ENCODE results near the gene NLRP10.
"Not testable (repeated sequence)": the region's sequence is repeated elsewhere in the genome, so short reads cannot be mapped to it uniquely, and the experiment has no call there.

The NLRP10 gene

DNA sequence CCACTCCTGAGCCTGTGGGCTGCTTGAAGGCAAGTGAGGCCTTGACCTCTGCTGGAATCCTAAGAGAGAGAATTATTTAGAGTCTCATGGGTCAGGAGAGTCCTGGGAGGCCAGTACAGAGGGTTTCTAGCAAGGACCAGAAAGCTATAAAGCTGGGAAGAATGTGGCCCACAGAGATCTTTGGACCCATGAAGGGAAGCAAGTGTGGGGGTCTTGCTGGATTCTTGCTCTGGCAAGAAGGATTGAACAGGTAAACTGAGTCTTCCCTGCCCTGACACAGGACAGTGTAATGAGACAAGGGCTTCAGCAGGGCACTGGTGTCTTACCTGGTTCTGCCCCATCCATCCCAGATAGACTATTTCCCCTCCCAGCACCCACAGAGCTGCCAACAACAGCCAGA, 40.3 kb upstream of the NLRP10 start:
- TF ChIP-seq, protein P1, sequence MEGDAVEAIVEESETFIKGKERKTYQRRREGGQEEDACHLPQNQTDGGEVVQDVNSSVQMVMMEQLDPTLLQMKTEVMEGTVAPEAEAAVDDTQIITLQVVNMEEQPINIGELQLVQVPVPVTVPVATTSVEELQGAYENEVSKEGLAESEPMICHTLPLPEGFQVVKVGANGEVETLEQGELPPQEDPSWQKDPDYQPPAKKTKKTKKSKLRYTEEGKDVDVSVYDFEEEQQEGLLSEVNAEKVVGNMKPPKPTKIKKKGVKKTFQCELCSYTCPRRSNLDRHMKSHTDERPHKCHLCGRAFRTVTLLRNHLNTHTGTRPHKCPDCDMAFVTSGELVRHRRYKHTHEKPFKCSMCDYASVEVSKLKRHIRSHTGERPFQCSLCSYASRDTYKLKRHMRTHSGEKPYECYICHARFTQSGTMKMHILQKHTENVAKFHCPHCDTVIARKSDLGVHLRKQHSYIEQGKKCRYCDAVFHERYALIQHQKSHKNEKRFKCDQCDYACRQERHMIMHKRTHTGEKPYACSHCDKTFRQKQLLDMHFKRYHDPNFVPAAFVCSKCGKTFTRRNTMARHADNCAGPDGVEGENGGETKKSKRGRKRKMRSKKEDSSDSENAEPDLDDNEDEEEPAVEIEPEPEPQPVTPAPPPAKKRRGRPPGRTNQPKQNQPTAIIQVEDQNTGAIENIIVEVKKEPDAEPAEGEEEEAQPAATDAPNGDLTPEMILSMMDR (IDR thresholded peaks at IDR 0.05; ENCODE audit: insufficient read depth, low read depth, low read length, missing control alignments), result no peak
- no peak for DNase-seq (ENCODE audit: low read depth)
- H3K4me3 ChIP-seq (ENCODE audit: low read length), result no peak overlapping the region

DNA sequence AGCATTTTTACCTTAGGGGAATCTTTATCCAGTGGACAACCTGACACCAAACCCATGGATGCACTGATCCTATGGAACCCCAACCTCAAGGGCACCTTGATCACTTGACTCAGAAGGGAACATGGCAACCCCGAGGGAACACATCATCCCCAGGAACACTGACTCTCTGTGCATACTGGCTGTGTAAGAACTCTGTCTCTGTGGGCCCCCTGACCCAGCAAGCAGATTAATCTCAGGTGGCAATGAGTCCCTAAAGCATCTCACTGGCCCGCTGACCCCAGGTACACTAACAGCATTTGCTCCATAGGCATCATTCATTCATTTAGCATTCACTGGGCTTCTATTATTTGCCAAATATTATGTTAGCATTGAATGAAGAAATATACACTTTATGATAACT, 38.8 kb upstream of the NLRP10 start:
- no peak for DNase-seq (ENCODE audit: low read depth)
- H3K4me3 ChIP-seq (ENCODE audit: low read length), result no peak overlapping the region
- TF ChIP-seq, protein P1 (IDR thresholded peaks at IDR 0.05; ENCODE audit: insufficient read depth, low read depth, low read length, missing control alignments), result no peak

DNA sequence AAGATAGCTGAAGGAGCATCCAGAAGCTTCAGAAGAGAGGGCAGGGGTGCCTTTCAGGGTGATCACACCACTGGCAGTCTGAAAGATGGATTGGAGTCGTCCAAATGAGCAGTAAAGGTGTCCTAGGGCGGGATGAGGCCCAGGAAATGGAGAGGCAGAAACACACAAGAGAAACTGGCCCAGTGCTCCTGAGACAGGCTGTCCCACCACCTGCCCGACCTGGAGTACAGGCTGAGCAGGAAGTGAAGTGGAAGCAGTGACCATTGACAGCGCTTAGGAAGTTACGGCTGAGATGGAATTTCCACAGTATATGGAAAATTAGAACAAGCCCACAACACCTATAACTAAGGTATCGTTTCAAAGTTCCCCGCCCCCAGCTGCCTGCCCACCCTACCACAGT, 37.9 kb upstream of the NLRP10 start:
- H3K4me3 ChIP-seq (ENCODE audit: low read length), result no peak overlapping the region
- TF ChIP-seq, protein P1 (IDR thresholded peaks at IDR 0.05; ENCODE audit: insufficient read depth, low read depth, low read length, missing control alignments), result no peak
- DNase-seq (ENCODE audit: low read depth), result no peak

DNA sequence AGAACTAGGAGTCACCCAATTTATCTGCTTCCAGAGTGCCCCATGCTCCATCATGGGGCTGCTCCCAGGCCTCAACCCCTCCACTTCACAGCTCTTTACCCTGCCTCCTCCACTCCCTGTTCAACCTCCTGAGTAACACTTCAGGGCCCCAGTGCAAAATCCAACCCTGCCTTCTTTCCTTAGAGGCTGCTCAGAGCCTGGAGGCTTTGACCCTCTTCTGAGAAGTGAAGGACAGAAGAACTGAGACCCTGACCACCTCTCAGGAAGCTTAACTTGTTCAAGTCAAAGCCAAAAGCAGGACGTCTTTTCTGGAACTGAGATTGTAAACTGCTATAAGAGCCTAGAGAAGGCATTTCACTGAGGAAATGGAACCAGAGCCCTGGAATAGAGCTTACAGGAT, 37.4 kb upstream of the NLRP10 start:
- TF ChIP-seq, protein P1 (IDR thresholded peaks at IDR 0.05; ENCODE audit: insufficient read depth, low read depth, low read length, missing control alignments), result no peak
- no peak overlapping the region for H3K4me3 ChIP-seq (ENCODE audit: low read length)
- DNase-seq (ENCODE audit: low read depth), result no peak

DNA sequence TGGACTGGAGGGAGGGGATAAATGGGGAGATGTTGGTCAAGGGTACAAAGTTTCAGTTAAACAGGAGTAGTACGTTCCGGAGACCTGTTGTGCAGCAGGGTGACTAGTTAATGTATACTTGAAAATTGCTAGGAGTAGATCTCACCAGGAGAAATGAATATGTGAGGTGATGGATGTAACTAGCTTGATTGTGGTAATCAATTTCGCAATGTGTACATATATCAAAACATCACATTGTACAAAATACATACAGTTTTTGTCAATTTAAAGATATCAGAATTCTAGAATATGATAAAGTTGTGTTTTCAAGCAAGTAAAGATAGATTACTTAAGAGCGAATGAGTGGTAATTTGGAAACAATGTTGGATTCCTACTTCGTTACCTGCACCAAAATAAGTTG, 35.1 kb upstream of the NLRP10 start:
- TF ChIP-seq, protein P1 (IDR thresholded peaks at IDR 0.05; ENCODE audit: insufficient read depth, low read depth, low read length, missing control alignments), result no peak
- no peak overlapping the region for H3K4me3 ChIP-seq (ENCODE audit: low read length)
- DNase-seq (ENCODE audit: low read depth), result no peak

DNA sequence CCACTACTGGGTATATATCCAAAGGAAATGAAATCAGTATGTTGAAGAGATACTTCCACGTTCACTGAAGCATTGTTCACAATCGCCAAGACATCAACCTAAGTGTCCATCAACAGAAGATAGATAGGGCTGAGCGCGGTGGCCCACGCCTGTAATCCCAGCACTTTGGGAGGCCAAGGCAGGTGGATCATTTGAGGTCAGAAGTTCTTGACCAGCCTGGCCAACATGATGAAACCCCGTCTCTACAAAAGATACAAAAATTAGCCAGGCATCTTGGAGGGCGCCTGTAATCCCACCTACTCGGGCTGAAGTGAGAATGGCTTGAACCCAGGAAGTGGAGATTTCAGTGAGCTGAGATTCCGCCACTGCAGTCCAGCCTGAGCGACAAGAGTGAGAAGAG, 34.5 kb upstream of the NLRP10 start:
- TF ChIP-seq, protein P1 (IDR thresholded peaks at IDR 0.05; ENCODE audit: insufficient read depth, low read depth, low read length, missing control alignments), result no peak
- H3K4me3 ChIP-seq (ENCODE audit: low read length), result no peak overlapping the region
- no peak for DNase-seq (ENCODE audit: low read depth)

DNA sequence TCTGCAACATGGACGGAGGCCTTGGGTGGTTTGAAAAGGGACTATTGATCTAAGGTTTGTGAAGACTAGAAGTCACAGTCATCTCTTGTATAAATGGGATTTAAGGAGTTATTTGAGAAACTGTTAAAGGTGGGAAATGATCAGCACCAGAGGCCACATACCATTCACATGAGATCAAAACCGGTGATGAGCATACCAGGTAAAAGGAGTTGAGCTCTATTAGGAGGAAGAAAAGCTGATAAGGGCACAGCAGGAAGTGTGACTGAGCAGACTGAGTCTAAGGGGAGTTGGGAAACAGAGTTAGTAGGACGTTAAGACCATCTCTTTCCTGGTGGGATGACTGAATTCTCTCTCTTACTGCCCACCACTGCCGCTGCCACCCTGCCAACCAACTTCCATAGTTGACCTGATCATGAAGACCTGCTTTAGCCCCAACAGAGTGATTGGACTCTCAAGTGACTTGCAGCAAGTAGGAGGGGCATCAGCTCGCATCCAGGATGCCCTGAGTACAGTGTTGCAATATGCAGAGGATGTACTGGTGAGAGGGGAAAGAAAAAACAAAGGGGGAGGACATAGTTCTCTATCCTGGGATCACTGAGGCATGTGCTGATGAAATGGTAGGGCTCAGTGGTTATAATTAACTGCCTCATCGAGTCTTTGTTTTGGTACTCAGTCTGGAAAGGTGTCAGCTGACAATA, 29.5 kb upstream of the NLRP10 start:
- H3K4me3 ChIP-seq (ENCODE audit: low read length), result no peak overlapping the region
- no peak for DNase-seq (ENCODE audit: low read depth)
- TF ChIP-seq, protein P1 (IDR thresholded peaks at IDR 0.05; ENCODE audit: insufficient read depth, low read depth, low read length, missing control alignments), result no peak

DNA sequence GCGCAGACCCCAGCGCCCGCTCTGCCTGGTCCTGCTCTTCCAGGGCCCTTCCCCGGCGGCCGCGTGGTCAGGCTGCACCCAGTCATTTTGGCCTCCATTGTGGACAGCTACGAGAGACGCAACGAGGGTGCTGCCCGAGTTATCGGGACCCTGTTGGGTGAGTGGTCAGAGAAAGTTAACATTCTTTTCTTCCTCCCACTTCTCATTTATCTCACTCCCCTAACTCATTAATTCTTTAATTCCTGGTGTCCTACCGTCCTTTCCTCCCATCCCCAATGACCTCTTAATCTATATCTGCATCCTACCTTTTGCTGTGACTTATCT, 22.3 kb upstream of the NLRP10 start:
- peak overlapping the region; percentile 97 for H3K4me3 ChIP-seq (ENCODE audit: low read length)
- not testable (repeated sequence) for DNase-seq (ENCODE audit: low read depth)

Data from epithelial cell of esophagus (primary cell).